Islet precursor cell (in vitro differentiated cells): ENCODE measurements around the gene ZHX3.

ENCODE experiments used
- DNase-seq: peaks from one replicate; pipeline ENCODE4 v3.0.0-alpha.2; 2018

Gene ZHX3

GRCh38 chr20:41182296-41183212 is 135.0 kb downstream of the ZHX3 start:
- peak; percentile 66 for DNase-seq

GRCh38 chr20:41181567-41181966 is 136.0 kb downstream of the ZHX3 start:
- peak; percentile 35 for DNase-seq

GRCh38 chr20:41180599-41181333 is 136.8 kb downstream of the ZHX3 start:
- DNase-seq, result peak; percentile 50

GRCh38 chr20:41179961-41180360 is 137.6 kb downstream of the ZHX3 start:
- peak; percentile 39 for DNase-seq

- DNase-seq, result peak; percentile 41
Observed at GRCh38 chr20:41178904-41179432, 138.6 kb downstream of the ZHX3 start.

GRCh38 chr20:41178495-41178894 is 139.0 kb downstream of the ZHX3 start:
- no peak for DNase-seq

DNA sequence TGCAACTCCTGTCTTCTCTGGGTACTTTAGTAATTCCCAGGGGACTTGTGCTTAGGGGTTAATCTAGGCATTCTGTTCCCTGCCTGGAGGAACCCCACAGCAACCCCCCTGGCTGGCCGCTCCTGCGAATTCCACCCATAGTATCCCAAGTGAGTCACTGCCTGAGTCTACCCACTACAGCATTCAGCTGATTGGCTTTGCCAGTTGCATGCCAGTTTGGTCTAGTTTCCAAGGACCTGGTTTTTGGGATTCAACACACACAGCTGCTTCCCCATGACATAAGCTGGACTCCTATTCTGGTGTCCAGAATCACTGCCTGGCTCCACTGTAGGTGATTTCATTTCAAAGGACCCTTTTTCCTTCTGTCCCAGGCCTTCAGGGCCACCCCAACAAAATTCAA is 139.9 kb downstream of the ZHX3 start:
- peak; percentile 84 for DNase-seq

DNA sequence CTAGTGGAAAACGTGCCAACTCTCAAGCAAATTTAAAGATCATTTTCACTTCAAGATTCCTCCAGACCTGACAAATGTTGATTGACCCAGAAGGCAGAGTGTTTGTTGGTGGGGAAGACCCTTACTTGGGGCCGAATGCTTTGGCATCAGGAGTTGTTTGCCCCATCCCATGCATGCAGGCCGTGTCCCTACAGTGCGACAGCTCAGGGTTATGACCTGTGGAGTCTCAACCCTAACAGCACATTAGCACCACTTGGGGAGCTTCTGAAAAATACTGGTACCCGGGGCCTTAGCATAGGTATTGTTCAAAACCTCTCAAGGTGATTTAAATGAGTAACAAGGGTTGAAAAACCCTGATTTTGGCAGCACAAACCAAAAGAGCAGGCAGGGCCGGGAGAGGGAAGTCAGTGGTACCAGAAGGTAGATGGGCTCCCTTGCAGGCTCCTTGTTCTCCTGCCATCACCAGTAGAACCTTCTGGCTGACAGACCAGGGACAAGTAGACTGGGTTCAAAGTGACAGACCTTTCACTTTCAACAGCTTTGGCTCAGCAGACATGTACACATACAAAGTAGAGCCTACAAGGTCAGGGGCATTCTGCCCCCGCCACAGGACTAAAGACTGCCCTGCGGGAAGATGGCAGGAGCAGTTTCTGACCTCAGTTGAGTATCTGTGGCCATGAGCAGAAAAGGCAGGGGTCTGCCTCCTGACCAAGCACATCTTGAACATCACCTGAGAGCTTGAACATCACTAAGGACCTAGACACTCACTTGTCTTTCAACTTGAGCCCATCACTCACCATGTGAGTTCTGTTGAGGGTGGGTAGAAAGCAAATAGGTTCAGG is 140.6 kb downstream of the ZHX3 start:
- DNase-seq, result peak; percentile 45

DNA sequence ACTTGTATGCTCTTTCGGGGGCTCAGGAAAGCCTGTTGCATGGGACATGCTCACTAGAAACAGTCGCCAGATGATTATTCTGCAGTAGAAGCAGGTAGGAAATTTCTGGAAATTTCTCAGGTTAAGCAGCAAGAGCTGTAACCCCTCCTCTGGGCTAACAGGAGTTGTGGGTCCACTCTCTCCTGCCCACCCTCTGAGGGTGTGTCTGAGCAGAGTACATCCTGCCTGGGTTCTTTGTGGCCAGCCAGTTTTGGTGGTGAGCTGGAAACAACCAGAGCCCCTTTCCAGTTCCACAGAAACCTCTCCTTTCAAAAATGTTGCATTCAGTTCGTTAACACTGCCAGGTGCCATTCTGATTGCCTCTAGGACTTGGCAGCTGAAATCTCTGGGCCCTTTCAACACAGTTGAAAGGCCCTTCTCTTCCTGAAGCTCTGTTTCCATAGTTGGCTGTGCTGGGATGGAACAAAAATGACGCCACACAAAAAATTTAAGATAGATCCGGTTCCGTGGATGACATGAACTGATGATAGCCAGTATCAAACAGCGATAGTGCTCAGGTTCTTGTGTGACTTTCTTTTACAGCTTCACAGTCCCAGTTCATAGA is 141.7 kb downstream of the ZHX3 start:
- DNase-seq, result peak; percentile 26

GRCh38 chr20:41175201-41175651 is 142.3 kb downstream of the ZHX3 start:
- no peak for DNase-seq

- peak; percentile 41 for DNase-seq
Observed at GRCh38 chr20:41174782-41175181, 142.7 kb downstream of the ZHX3 start.

GRCh38 chr20:41174373-41174772 is 143.2 kb downstream of the ZHX3 start:
- DNase-seq, result no peak

- peak; percentile 38 for DNase-seq
Observed at GRCh38 chr20:41173791-41174341, 143.7 kb downstream of the ZHX3 start.

- DNase-seq, result peak; percentile 87
Observed at GRCh38 chr20:41173161-41173721, 144.3 kb downstream of the ZHX3 start.

- DNase-seq, result peak; percentile 53
Observed at GRCh38 chr20:41172296-41173140, 145.0 kb downstream of the ZHX3 start.

- peak; percentile 48 for DNase-seq
Observed at GRCh38 chr20:41171736-41172295, 145.7 kb downstream of the ZHX3 start.

DNA sequence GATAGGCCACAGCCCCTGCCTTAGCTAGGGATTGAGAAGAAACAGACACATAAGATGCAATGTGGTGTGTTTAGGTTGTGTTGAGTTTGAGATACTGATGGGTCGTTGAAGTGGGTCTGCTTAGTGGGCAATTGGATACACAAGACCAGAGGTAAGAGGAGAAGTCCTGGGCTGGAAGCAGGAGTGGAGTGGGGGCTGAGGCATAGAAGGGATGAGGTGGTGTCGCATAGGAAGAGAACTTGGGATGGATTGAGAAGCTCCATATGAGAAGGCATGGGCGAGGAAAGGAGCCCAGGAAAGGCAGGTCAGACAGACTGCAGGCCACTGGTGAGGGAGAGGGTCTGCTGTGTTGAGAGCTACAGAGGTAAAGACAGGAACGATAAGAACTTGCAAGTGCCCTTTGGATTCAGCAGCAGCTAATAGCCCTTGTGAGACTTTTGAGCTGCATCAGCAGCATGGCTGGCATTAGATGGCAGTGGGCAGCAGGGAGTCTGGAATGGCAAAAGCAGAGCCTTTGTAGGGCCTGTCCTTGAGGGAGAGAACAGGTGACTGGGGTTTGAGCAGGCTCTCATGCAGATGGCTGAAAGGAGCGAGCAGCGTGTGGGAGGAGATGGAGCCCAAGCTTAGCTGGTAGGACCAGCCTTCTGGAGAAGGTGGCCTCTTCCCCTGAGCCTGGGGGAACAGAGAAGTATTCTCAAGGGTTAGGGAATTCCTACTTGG is 147.0 kb downstream of the ZHX3 start:
- no peak for DNase-seq

DNA sequence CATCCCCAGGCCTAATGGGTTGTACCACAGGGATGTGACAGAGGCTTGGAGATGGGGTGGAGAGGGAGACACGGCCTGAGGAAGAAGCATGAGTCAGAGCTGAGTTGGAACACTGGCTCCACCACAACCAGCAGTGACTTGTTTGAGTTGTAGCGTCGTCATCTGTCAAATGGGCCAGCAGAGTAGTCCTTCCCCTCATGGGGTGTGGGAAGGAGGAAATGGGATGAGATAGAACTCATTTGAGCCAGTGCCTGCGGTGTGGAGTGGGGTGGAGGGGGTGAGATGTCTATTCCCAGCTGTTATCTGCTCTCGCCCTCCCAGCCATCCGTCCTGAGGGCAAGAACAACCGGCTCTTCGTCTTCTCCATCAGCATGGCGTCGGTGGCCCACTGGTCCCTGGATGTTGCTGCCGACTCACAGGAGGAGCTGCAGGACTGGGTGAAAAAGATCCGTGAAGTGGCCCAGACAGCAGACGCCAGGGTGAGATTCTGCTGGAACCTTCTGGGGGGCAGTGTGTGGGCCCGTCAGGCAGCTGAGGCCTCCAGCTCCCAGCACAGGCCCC is 147.7 kb downstream of the ZHX3 start:
- DNase-seq, result no peak

DNA sequence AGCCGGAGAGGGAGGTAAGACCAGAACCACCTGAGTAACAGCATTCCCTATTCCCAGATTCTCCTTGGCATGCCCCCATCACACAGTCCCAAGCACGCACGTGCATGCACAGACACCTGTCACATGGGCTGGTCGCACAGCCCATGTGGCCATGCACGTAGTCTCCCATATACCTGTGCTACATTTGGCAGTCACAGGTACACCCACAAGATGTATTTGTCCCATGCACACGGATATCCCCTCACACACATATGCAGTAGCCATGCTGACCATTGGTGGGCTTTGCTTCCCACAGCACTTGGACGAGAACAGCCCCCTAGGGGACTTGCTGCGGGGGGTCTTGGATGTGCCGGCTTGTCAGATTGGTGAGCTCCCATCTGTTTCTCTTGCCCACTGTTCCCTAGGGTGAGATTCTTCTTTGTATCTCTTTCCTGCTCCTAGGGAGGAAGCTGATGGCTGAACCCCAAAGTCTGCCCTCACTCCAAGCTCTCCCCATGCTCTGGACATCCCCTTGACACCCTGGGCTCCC is 148.3 kb downstream of the ZHX3 start:
- DNase-seq, result no peak
